H9 (cell line): Measurements from ENCODE around the gene THOC2. TPM values are rescaled to one million over a fixed set of nuclear protein-coding genes. Genes with fewer than 3 reads are reported as not detected.

Source experiments
- DNase-seq: peaks from one replicate; pipeline ENCODE4 v3.0.0-alpha.2; 2017
- H2AFZ ChIP-seq: one replicate; pipeline ENCODE4 v1.6.1; 2013; ENCODE audit warnings: mild to moderate bottlenecking, low read length, control low read depth, moderate library complexity
- H2AK5ac ChIP-seq: 2 replicates; pipeline ENCODE4 v1.6.1; 2013; ENCODE audit warnings: low read length, control low read depth, mixed read lengths; ENCODE audit not compliant: insufficient read length
- H2BK120ac ChIP-seq: one replicate; pipeline ENCODE4 v1.6.1; 2013; ENCODE audit warnings: low read depth, mild to moderate bottlenecking, low read length, control low read depth, inconsistent platforms; ENCODE audit not compliant: poor library complexity, severe bottlenecking
- H2BK12ac ChIP-seq: 2 replicates; pipeline ENCODE4 v1.6.1; 2013; ENCODE audit warnings: low read length, control low read depth, mixed read lengths, low read depth; ENCODE audit not compliant: insufficient read length
- H2BK15ac ChIP-seq: 2 replicates; pipeline ENCODE4 v1.6.1; 2013; ENCODE audit warnings: low read depth, low read length, control low read depth
- H2BK20ac ChIP-seq: one replicate; pipeline ENCODE4 v1.6.1; 2013; ENCODE audit warnings: low read depth, mild to moderate bottlenecking, low read length, control low read depth, inconsistent platforms; ENCODE audit not compliant: poor library complexity, severe bottlenecking
- H2BK5ac ChIP-seq: 2 replicates; pipeline ENCODE4 v1.6.1; 2013; ENCODE audit warnings: low read length, control low read depth, mixed read lengths; ENCODE audit not compliant: insufficient read length
- H3K14ac ChIP-seq: 2 replicates; pipeline ENCODE4 v1.6.1; 2013; ENCODE audit warnings: low read length, control low read depth; ENCODE audit not compliant: insufficient read depth
- H3K18ac ChIP-seq: 2 replicates; pipeline ENCODE4 v1.6.1; 2013; ENCODE audit warnings: low read depth, mild to moderate bottlenecking, mixed read lengths, low read length, control low read depth; ENCODE audit not compliant: insufficient read length
- H3K23ac ChIP-seq: 2 replicates; pipeline ENCODE4 v1.6.1; 2013; ENCODE audit warnings: low read length, control low read depth, mixed read lengths, low read depth; ENCODE audit not compliant: insufficient read length
- H3K23me2 ChIP-seq: 2 replicates; pipeline ENCODE4 v1.6.1; 2013; ENCODE audit warnings: low read depth, mild to moderate bottlenecking, mixed read lengths, low read length, control low read depth; ENCODE audit not compliant: insufficient read length, poor library complexity, severe bottlenecking
- H3K27ac ChIP-seq: 2 replicates; pipeline ENCODE4 v1.5.1; 2013; ENCODE audit warnings: low read length, control low read depth, mixed read lengths, low read depth; ENCODE audit not compliant: insufficient read length
- H3K27me3 ChIP-seq: 2 replicates; pipeline ENCODE4 v1.6.1; 2013; ENCODE audit warnings: low read length, control low read depth, inconsistent platforms; ENCODE audit not compliant: insufficient read depth
- H3K4ac ChIP-seq: 2 replicates; pipeline ENCODE4 v1.6.1; 2013; ENCODE audit warnings: low read depth, mild to moderate bottlenecking, control low read depth, inconsistent platforms, low read length, moderate library complexity
- H3K4me1 ChIP-seq: 2 replicates; pipeline ENCODE4 v1.6.1; 2013; ENCODE audit warnings: low read length, control low read depth, inconsistent platforms; ENCODE audit not compliant: insufficient read depth
- H3K4me2 ChIP-seq: 2 replicates; pipeline ENCODE4 v1.6.1; 2013; ENCODE audit warnings: low read length, control low read depth, mixed read lengths; ENCODE audit not compliant: insufficient read length, insufficient read depth
- H3K56ac ChIP-seq: 2 replicates; pipeline ENCODE4 v1.6.1; 2013; ENCODE audit warnings: low read depth, mild to moderate bottlenecking, mixed read lengths, low read length, control low read depth; ENCODE audit not compliant: insufficient read length
- H3K79me1 ChIP-seq: 2 replicates; pipeline ENCODE4 v1.6.1; 2013; ENCODE audit warnings: low read depth, mild to moderate bottlenecking, moderate library complexity, low read length, control low read depth, inconsistent platforms; ENCODE audit not compliant: insufficient read depth, poor library complexity, severe bottlenecking
- H3K79me2 ChIP-seq: 2 replicates; pipeline ENCODE4 v1.6.1; 2013; ENCODE audit warnings: low read length, control low read depth, inconsistent platforms; ENCODE audit not compliant: insufficient read depth
- H3K9ac ChIP-seq: 2 replicates; pipeline ENCODE4 v1.6.1; 2013; ENCODE audit warnings: low read length, control low read depth, mixed read lengths; ENCODE audit not compliant: insufficient read length; ENCODE audit errors: extremely low read depth
- H3K9me3 ChIP-seq: one replicate; pipeline ENCODE4 v1.6.1; 2013; ENCODE audit warnings: low read depth, low read length, inconsistent platforms; ENCODE audit not compliant: control insufficient read depth
- H3T11ph ChIP-seq: one replicate; pipeline ENCODE4 v1.6.1; 2013; ENCODE audit warnings: mild to moderate bottlenecking, low read length, control low read depth, inconsistent platforms
- H4K20me1 ChIP-seq: one replicate; pipeline ENCODE4 v1.6.1; 2013; ENCODE audit not compliant: control insufficient read depth, insufficient read length, insufficient read depth
- H4K5ac ChIP-seq: 2 replicates; pipeline ENCODE4 v1.6.1; 2013; ENCODE audit warnings: low read depth, mild to moderate bottlenecking, mixed read lengths, low read length, control low read depth; ENCODE audit not compliant: insufficient read length
- H4K8ac ChIP-seq: replicated peaks from 2 replicates; pipeline ENCODE4 v1.6.1; 2013; ENCODE audit warnings: low read length, control low read depth, mixed read lengths, low read depth; ENCODE audit not compliant: insufficient read length
- H4K91ac ChIP-seq: 2 replicates; pipeline ENCODE4 v1.6.1; 2013; ENCODE audit warnings: low read depth, mild to moderate bottlenecking, moderate library complexity, mixed read lengths, low read length, control low read depth; ENCODE audit not compliant: insufficient read length
- H3K27ac Mint-ChIP-seq, 3 experiments: 2 replicates in 2 of 3; 3 replicates in 1 of 3; pipeline ENCODE4 v1.8.0; 2020 to 2021; ENCODE audit warnings: mixed read lengths in 3 of 3, mild to moderate bottlenecking in 1 of 3, moderate library complexity in 1 of 3
- H3K27me3 Mint-ChIP-seq: 2 replicates; pipeline ENCODE4 v1.8.0; 2021; ENCODE audit warnings: low read depth, mild to moderate bottlenecking, moderate library complexity, mixed read lengths
- H3K36me3 Mint-ChIP-seq, 3 experiments: 2 replicates in 2 of 3; 3 replicates in 1 of 3; pipeline ENCODE4 v1.8.0; 2020 to 2021; ENCODE audit warnings: low read depth in 3 of 3, mixed read lengths in 3 of 3; ENCODE audit not compliant: insufficient read depth in 1 of 3
- H3K4me1 Mint-ChIP-seq, 2 experiments: 2 replicates each; pipeline ENCODE4 v1.8.0; 2020; ENCODE audit warnings: mixed read lengths in 2 of 2
- H3K4me3 Mint-ChIP-seq, 2 experiments: 2 replicates in 1 of 2; 3 replicates in 1 of 2; pipeline ENCODE4 v1.8.0; 2020 to 2021; ENCODE audit warnings: mild to moderate bottlenecking in 2 of 2, mixed read lengths in 2 of 2, moderate library complexity in 1 of 2
- H3K9me3 Mint-ChIP-seq, 2 experiments: 2 replicates in 1 of 2; 3 replicates in 1 of 2; pipeline ENCODE4 v1.8.0; 2020; ENCODE audit warnings: mild to moderate bottlenecking in 2 of 2, mixed read lengths in 2 of 2, moderate library complexity in 1 of 2
- WGBS: extraction: QIAGEN DNeasy Blood & Tissue Kit; methylation state at CpG from one replicate; pipeline ENCODE4 v1.1.7; 2013; ENCODE audit warnings: missing lambda C conversion rate, low lambda C conversion rate, mixed read lengths; ENCODE audit not compliant: insufficient read length; ENCODE audit errors: extremely low coverage; 5-methylcytosine and 5-hydroxymethylcytosine counted together
- total RNA-seq: library from RNA; stranded (reverse); gene quantifications from 2 replicates; pipeline ENCODE4 v1.2.1, GENCODE V29; 2021
- TF ChIP-seq, protein P1 (sequence below): fragments of 200-600 bp; sonication (generic); conservative IDR thresholded peaks from 3 replicates; pipeline ENCODE4 v1.8.0; 2021; ENCODE audit warnings: antibody characterized with exemption, mild to moderate bottlenecking

THOC2 gene
- total RNA-seq, 1 experiment from 2014 or later: 72.1 TPM

DNA sequence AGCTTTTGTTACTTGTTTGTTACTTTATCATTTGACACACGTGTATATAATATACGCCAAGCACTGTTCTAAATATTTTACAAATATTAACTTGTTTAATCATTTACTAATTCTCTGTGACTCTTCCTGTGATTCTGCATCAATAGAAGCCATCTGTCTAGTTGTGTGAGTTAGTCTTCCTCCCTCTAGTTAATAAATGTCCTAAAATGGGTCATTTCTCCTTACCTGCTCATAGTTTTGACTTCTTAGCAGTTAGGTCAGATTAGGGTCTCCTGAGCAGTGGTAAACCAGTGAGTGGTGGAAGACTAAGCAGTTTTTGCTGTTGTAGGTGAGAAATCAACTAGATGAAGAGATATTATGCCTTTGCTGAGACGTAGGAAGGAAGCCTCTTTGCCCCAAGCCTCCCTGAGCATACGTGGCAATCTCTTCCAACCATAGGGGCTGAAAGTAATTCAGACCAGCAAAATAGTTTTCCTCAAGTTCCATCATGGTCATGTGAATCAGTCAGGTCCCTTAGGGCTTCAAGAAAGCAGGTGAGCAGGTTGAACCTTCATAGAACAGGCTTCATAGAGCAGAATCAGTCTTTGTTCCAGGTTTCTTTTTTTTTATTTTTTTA lies 38.7 kb upstream of the THOC2 start:
- Histone ChIP-seq H3K79me1 (no peaks in the 10 kb centered on the region), H3K23me2 (no peaks in the 10 kb centered on the region), H3K4ac (no peak overlapping the region), H2BK12ac (no peak overlapping the region), H2AK5ac (no peak overlapping the region), H4K5ac (no peak overlapping the region), H2BK20ac (no peak overlapping the region), H3K4me1 (no peaks in the 10 kb centered on the region), H2BK15ac (no peak overlapping the region), H2AFZ (no peak overlapping the region), H3T11ph (no peak overlapping the region), H3K14ac (no peak overlapping the region), H3K23ac (no peak overlapping the region), H3K9me3 (peaks cover 11% of the 10 kb centered on the region), H4K91ac (no peak overlapping the region), H3K27ac (no peak overlapping the region), H2BK5ac (no peak overlapping the region), H3K18ac (no peak overlapping the region), H4K8ac (no peak overlapping the region), H3K9ac (no peak overlapping the region), H4K20me1 (no peaks in the 10 kb centered on the region), H3K79me2 (no peaks in the 10 kb centered on the region), H3K27me3 (no peaks in the 10 kb centered on the region), H3K4me2 (no peak overlapping the region), H3K56ac (no peak overlapping the region), H2BK120ac (no peak overlapping the region)
- Mint-ChIP-seq H3K4me1 (no peaks in the 10 kb centered on the region; a peak in 1 of 4 replicates), H3K27ac (no peak overlapping the region), H3K27me3 (no peaks in the 10 kb centered on the region; the same call in 1 of the 2 replicates), H3K9me3 (peaks cover 8 to 54% of the 10 kb centered on the region in 2 experiments; a peak in 4 of 5 replicates), H3K36me3 (peaks cover 0 to 5% (median 4%) of the 10 kb centered on the region in 3 experiments; a peak in 2 of 7 replicates), H3K4me3 (no peak overlapping the region)
- WGBS: no CpG with 5 or more reads among the region's 4 CpGs
- DNase-seq: no peak
- TF ChIP-seq, protein P1, sequence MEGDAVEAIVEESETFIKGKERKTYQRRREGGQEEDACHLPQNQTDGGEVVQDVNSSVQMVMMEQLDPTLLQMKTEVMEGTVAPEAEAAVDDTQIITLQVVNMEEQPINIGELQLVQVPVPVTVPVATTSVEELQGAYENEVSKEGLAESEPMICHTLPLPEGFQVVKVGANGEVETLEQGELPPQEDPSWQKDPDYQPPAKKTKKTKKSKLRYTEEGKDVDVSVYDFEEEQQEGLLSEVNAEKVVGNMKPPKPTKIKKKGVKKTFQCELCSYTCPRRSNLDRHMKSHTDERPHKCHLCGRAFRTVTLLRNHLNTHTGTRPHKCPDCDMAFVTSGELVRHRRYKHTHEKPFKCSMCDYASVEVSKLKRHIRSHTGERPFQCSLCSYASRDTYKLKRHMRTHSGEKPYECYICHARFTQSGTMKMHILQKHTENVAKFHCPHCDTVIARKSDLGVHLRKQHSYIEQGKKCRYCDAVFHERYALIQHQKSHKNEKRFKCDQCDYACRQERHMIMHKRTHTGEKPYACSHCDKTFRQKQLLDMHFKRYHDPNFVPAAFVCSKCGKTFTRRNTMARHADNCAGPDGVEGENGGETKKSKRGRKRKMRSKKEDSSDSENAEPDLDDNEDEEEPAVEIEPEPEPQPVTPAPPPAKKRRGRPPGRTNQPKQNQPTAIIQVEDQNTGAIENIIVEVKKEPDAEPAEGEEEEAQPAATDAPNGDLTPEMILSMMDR: no peak
